ENCODE data around the gene NRL. TPM values are rescaled to one million over a fixed set of nuclear protein-coding genes. Genes with fewer than 3 reads are reported as not detected.

Gene NRL
- total RNA-seq, 1 experiment from 2014 or later = 2.5 TPM

GRCh38 chr14:24126939-24127338, 12.2 kb upstream of the NRL start:
- Histone ChIP-seq H3K14ac (ENCODE audit: insufficient read depth, low read length) (no peak overlapping the region), H3K9me3 (ENCODE audit: control insufficient read depth, low read depth, low read length) (no peaks in the 10 kb centered on the region), H3K4ac (ENCODE audit: low read depth, low read length) (no peak overlapping the region), H3K9ac (ENCODE audit: extremely low read depth, insufficient read length, low read length) (no peak overlapping the region), H3K23me2 (ENCODE audit: insufficient read length, low read depth, low read length, poor library complexity, severe bottlenecking) (no peaks in the 10 kb centered on the region), H3T11ph (ENCODE audit: low read length) (no peak overlapping the region), H3K27me3 (ENCODE audit: insufficient read depth, low read length) (no peaks in the 10 kb centered on the region), H2BK20ac (ENCODE audit: low read depth, low read length, poor library complexity, severe bottlenecking) (no peak overlapping the region), H2BK120ac (ENCODE audit: low read depth, low read length, poor library complexity, severe bottlenecking) (no peak overlapping the region), H3K56ac (ENCODE audit: insufficient read length, low read depth, low read length) (no peak overlapping the region), H3K27ac (ENCODE audit: insufficient read length, low read depth, low read length) (no peak overlapping the region), H2BK5ac (ENCODE audit: insufficient read length, low read length) (no peak overlapping the region), H2AK5ac (ENCODE audit: insufficient read length, low read length) (no peak overlapping the region), H3K4me2 (ENCODE audit: insufficient read depth, insufficient read length, low read length) (no peak overlapping the region), H4K91ac (ENCODE audit: insufficient read length, low read depth, low read length) (no peak overlapping the region), H3K79me2 (ENCODE audit: insufficient read depth, low read length) (no peaks in the 10 kb centered on the region), H3K23ac (ENCODE audit: insufficient read length, low read depth, low read length) (no peak overlapping the region), H4K20me1 (ENCODE audit: control insufficient read depth, insufficient read depth, insufficient read length) (no peaks in the 10 kb centered on the region), H3K4me1 (ENCODE audit: insufficient read depth, low read length) (no peaks in the 10 kb centered on the region), H2BK15ac (ENCODE audit: low read depth, low read length) (no peak overlapping the region), H4K5ac (ENCODE audit: insufficient read length, low read depth, low read length) (no peak overlapping the region), H2BK12ac (ENCODE audit: insufficient read length, low read depth, low read length) (no peak overlapping the region), H3K79me1 (ENCODE audit: insufficient read depth, low read depth, low read length, poor library complexity, severe bottlenecking) (no peaks in the 10 kb centered on the region), H2AFZ (ENCODE audit: low read length) (no peak overlapping the region), H4K8ac (replicated peaks; ENCODE audit: insufficient read length, low read depth, low read length) (no peak overlapping the region), H3K18ac (ENCODE audit: insufficient read length, low read depth, low read length) (no peak overlapping the region)
- no peak for DNase-seq
- H3K4me1 Mint-ChIP-seq = no peaks in the 10 kb centered on the region
- H3K9me3 Mint-ChIP-seq = no peaks in the 10 kb centered on the region
- TF ChIP-seq CTCF (conservative IDR thresholded peaks at IDR 0.05) = no peak
- peaks cover 3 to 23% (median 19%) of the 10 kb centered on the region in 3 experiments; a peak in 6 of 7 replicates for H3K36me3 Mint-ChIP-seq (ENCODE audit: insufficient read depth in 1 of 3, low read depth in 3 of 3)
- no peaks in the 10 kb centered on the region for H3K27me3 Mint-ChIP-seq (ENCODE audit: low read depth)
- H3K27ac Mint-ChIP-seq = no peak overlapping the region
- H3K4me3 Mint-ChIP-seq = no peak overlapping the region

All from H9 (cell line).